22Rv1 (cell line): Measurements from ENCODE around the gene TXNDC5.

Source experiments
- ZFX ChIP-seq: fragments of 450-650 bp; IDR thresholded peaks from 2 replicates; pipeline ENCODE4 v1.6.1; 2017; ENCODE audit warnings: antibody characterized with exemption, borderline replicate concordance
- TF ChIP-seq, protein P1 (sequence below): fragments of 450-650 bp; IDR thresholded peaks from 2 replicates; pipeline ENCODE4 v1.5.1; 2017; ENCODE audit warnings: mild to moderate bottlenecking

DNA sequence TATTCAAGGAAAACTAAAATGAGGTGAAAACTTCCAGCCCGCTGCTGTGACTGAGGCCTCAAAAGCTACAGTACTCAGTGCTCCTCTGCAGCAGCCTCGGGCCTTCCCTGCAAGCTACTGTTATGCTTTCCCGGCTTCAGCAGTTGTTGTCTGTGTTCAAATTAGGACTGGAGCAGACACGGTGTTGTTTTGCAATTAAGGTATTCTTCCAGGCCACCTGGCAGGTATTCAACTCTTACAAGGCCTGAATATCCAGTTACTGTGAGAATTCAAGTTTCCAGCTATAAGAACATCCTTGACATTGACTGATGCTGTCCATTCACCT, 10.7 kb downstream of the TXNDC5 start:
- TF ChIP-seq, protein P1, sequence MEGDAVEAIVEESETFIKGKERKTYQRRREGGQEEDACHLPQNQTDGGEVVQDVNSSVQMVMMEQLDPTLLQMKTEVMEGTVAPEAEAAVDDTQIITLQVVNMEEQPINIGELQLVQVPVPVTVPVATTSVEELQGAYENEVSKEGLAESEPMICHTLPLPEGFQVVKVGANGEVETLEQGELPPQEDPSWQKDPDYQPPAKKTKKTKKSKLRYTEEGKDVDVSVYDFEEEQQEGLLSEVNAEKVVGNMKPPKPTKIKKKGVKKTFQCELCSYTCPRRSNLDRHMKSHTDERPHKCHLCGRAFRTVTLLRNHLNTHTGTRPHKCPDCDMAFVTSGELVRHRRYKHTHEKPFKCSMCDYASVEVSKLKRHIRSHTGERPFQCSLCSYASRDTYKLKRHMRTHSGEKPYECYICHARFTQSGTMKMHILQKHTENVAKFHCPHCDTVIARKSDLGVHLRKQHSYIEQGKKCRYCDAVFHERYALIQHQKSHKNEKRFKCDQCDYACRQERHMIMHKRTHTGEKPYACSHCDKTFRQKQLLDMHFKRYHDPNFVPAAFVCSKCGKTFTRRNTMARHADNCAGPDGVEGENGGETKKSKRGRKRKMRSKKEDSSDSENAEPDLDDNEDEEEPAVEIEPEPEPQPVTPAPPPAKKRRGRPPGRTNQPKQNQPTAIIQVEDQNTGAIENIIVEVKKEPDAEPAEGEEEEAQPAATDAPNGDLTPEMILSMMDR, result no peak
- TF ChIP-seq ZFX, result no peak
